BE2C (cell line): Measurements from ENCODE around the gene RBM20.

ENCODE experiments used
- DNase-seq: peaks from one replicate; pipeline ENCODE4 v3.0.0-alpha.2; 2020
- H3K27me3 ChIP-seq: fragments of 250-450 bp; sonication (Bioruptor Pico); 2 replicates; pipeline ENCODE4 v1.5.1; 2020; ENCODE audit warnings: mild to moderate bottlenecking
- H3K36me3 ChIP-seq: fragments of 250-450 bp; sonication (Bioruptor Pico); 2 replicates; pipeline ENCODE4 v1.5.1; 2020; ENCODE audit warnings: mild to moderate bottlenecking
- H3K4me1 ChIP-seq: fragments of 250-450 bp; sonication (Bioruptor Pico); 2 replicates; pipeline ENCODE4 v1.5.1; 2020
- H3K4me3 ChIP-seq: 2 replicates; pipeline ENCODE4 v1.5.1; 2011; ENCODE audit warnings: low read depth, low read length
- H3K9me3 ChIP-seq: fragments of 250-450 bp; sonication (Bioruptor Pico); 2 replicates; pipeline ENCODE4 v1.5.1; 2020
- CTCF ChIP-seq: IDR thresholded peaks from 2 replicates; pipeline ENCODE4 v1.5.1; 2012; ENCODE audit warnings: mild to moderate bottlenecking, low read depth, low read length

Gene RBM20

GRCh38 chr10:110771486-110771885 is 127.3 kb downstream of the RBM20 start:
- no peak overlapping the region for H3K4me3 ChIP-seq
- H3K4me1 ChIP-seq = peaks cover 27% of the 10 kb centered on the region
- no peak for TF ChIP-seq CTCF
- no peaks in the 10 kb centered on the region; the same call in 1 of the 2 replicates for H3K36me3 ChIP-seq
- H3K27me3 ChIP-seq = no peaks in the 10 kb centered on the region
- DNase-seq = no peak
- H3K9me3 ChIP-seq = no peaks in the 10 kb centered on the region; the same call in 1 of the 2 replicates

- no peak for TF ChIP-seq CTCF
- DNase-seq = no peak
- Histone ChIP-seq H3K9me3 (no peaks in the 10 kb centered on the region; the same call in 1 of the 2 replicates), H3K4me1 (peaks cover 27% of the 10 kb centered on the region), H3K36me3 (no peaks in the 10 kb centered on the region; the same call in 1 of the 2 replicates), H3K27me3 (no peaks in the 10 kb centered on the region), H3K4me3 (no peak overlapping the region)
These were observed 127.9 kb downstream of the RBM20 start for GRCh38 chr10:110771991-110772390.

DNA sequence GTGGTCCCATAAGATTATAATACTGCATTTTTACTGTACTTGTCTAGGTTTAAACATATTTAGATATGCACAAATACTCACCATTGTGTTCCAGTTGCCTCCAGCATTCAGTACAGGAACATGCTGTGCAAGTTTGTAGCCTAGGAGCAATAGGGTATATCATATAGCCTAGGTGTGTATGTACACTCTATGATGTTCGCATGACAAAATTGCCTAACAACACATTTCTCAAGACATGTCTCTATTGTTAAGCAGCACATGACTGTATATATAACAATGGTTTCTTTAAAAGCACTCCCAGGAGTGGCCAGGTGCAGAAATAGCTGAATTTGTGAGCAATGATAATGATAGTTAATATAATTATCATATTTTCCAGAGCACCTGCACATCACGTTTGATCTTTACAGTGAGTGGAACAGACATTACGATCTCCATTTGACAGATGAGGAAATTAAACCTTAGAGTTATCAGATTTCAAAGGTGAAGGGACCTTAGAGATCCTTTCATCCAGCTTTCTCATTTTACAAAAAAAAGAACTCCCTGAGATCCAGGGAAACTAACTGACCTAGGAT is 128.4 kb downstream of the RBM20 start:
- Histone ChIP-seq H3K36me3 (no peaks in the 10 kb centered on the region; the same call in 1 of the 2 replicates), H3K4me3 (no peak overlapping the region), H3K9me3 (no peaks in the 10 kb centered on the region; the same call in 1 of the 2 replicates), H3K4me1 (peaks cover 27% of the 10 kb centered on the region), H3K27me3 (no peaks in the 10 kb centered on the region)
- no peak for TF ChIP-seq CTCF
- DNase-seq = no peak

DNA sequence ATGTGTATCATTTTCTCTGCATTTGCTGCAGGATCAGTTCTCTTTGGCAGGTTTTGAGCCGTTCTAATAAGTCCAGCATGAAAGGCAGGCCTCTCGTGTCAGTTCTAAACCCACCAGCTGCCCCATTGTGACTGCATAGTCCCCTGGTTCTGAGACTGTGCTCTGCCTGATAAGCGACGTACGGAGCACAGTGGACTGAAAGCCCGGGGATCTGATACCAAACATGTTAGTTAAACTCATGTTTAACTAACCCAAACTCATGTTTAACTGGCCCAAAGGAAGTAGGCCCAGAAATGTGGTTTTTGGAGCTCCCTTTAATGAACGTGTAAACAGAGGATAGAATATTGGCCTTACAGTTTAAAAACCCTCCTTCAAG is 129.5 kb downstream of the RBM20 start:
- Histone ChIP-seq H3K27me3 (no peaks in the 10 kb centered on the region), H3K4me3 (no peak overlapping the region), H3K9me3 (no peaks in the 10 kb centered on the region; the same call in 1 of the 2 replicates), H3K4me1 (peaks cover 30% of the 10 kb centered on the region), H3K36me3 (no peaks in the 10 kb centered on the region; the same call in 1 of the 2 replicates)
- no peak for TF ChIP-seq CTCF
- DNase-seq = no peak

GRCh38 chr10:110774069-110775019 is 130.2 kb downstream of the RBM20 start:
- no peak for DNase-seq
- Histone ChIP-seq H3K4me1 (peaks cover 37% of the 10 kb centered on the region), H3K9me3 (no peaks in the 10 kb centered on the region; the same call in 1 of the 2 replicates), H3K27me3 (no peaks in the 10 kb centered on the region), H3K36me3 (no peaks in the 10 kb centered on the region; the same call in 1 of the 2 replicates), H3K4me3 (no peak overlapping the region)
- no peak for TF ChIP-seq CTCF
